GM23248 (cell line): ENCODE data around the gene DDC. TPM values are rescaled to one million over a fixed set of nuclear protein-coding genes. Genes with fewer than 3 reads are reported as not detected.

ENCODE experiments used
- DNase-seq: peaks from one replicate; pipeline ENCODE4 v3.0.0-alpha.2; 2015
- H2AFZ ChIP-seq: fragments of 200-600 bp; sonication (generic); 2 replicates; pipeline ENCODE4 v1.6.1; 2016; ENCODE audit warnings: antibody characterized with exemption
- H3F3A ChIP-seq: fragments of 200-600 bp; sonication (generic); 2 replicates; pipeline ENCODE4 v1.6.1; 2016; ENCODE audit warnings: mild to moderate bottlenecking, antibody characterized with exemption, mixed run types; ENCODE audit not compliant: insufficient read depth
- H3K27ac ChIP-seq: fragments of 200-600 bp; sonication (generic); 2 replicates; pipeline ENCODE4 v1.5.1; 2016; ENCODE audit warnings: mild to moderate bottlenecking
- H3K27me3 ChIP-seq: fragments of 200-600 bp; sonication (generic); replicated peaks from 2 replicates; pipeline ENCODE4 v1.6.1; 2016; ENCODE audit warnings: mild to moderate bottlenecking; ENCODE audit not compliant: insufficient read depth
- H3K36me3 ChIP-seq: fragments of 200-600 bp; sonication (generic); 2 replicates; pipeline ENCODE4 v1.6.1; 2016; ENCODE audit warnings: low read depth, mild to moderate bottlenecking
- H3K4me1 ChIP-seq: fragments of 200-600 bp; sonication (generic); 2 replicates; pipeline ENCODE4 v1.6.1; 2016; ENCODE audit warnings: mild to moderate bottlenecking; ENCODE audit not compliant: insufficient read depth
- H3K4me2 ChIP-seq: fragments of 200-600 bp; sonication (generic); one replicate; pipeline ENCODE4 v1.6.1; 2016; ENCODE audit warnings: mild to moderate bottlenecking; ENCODE audit not compliant: unreplicated experiment
- H3K4me3 ChIP-seq: fragments of 200-600 bp; sonication (generic); 2 replicates; pipeline ENCODE4 v1.5.1; 2016; ENCODE audit warnings: mild to moderate bottlenecking
- H3K79me2 ChIP-seq: fragments of 200-600 bp; sonication (generic); 2 replicates; pipeline ENCODE4 v1.6.1; 2016; ENCODE audit warnings: mild to moderate bottlenecking; ENCODE audit not compliant: insufficient read depth
- H3K9ac ChIP-seq: fragments of 200-600 bp; sonication (generic); 2 replicates; pipeline ENCODE4 v1.6.1; 2016; ENCODE audit warnings: mild to moderate bottlenecking
- H3K9me2 ChIP-seq: fragments of 200-600 bp; sonication (generic); 2 replicates; pipeline ENCODE4 v1.6.1; 2016; ENCODE audit warnings: mixed run types, mild to moderate bottlenecking, moderate library complexity; ENCODE audit not compliant: insufficient read depth
- H3K9me3 ChIP-seq: fragments of 200-600 bp; sonication (generic); one replicate; pipeline ENCODE4 v1.6.1; 2017; ENCODE audit warnings: low read depth
- H4K20me1 ChIP-seq: fragments of 200-600 bp; sonication (generic); 2 replicates; pipeline ENCODE4 v1.6.0; 2016; ENCODE audit not compliant: insufficient read depth
- EZH2 ChIP-seq: fragments of 200-600 bp; sonication (generic); IDR thresholded peaks from 2 replicates; pipeline ENCODE4 v1.6.1; 2018; ENCODE audit warnings: antibody characterized with exemption, mild to moderate bottlenecking; ENCODE audit not compliant: insufficient read depth, poor library complexity, severe bottlenecking
- EZH2phosphoT487 ChIP-seq: fragments of 200-600 bp; sonication (generic); IDR thresholded peaks from 2 replicates; pipeline ENCODE4 v1.6.1; 2018; ENCODE audit warnings: antibody characterized with exemption, moderate library complexity, mild to moderate bottlenecking, low read depth; ENCODE audit not compliant: insufficient read depth
- WGBS, 2 experiments: methylation state at CpG; one replicate each; pipeline ENCODE4 v1.1.6; 2015 to 2017; ENCODE audit warnings: low lambda C conversion rate in 2 of 2, low coverage in 1 of 2; ENCODE audit errors: missing lambda C conversion rate in 2 of 2; 5-methylcytosine and 5-hydroxymethylcytosine counted together
- in situ Hi-C: fragments of 300-500 bp; cut with MboI; formaldehyde crosslinking; loops from 2 replicates; pipeline ENCODE4 v1.15.0; 2020
- polyA plus RNA-seq: library from polyadenylated mRNA; unstranded; fragments of >200 nt; fragmentation: Nextera tagmentation; extraction: Ambion mirVana; gene quantifications from 2 replicates; pipeline ENCODE4 v1.2.1, GENCODE V29; 2016
- total RNA-seq: library from RNA; depleted of rRNA; stranded (reverse); fragments of >200 nt; shearing (Covaris generic); gene quantifications from 2 replicates; pipeline ENCODE4 v1.2.3, GENCODE V29; 2014; rRNA removed

DDC gene
- not detected in 2 replicates for total RNA-seq
- not detected in 2 replicates for polyA plus RNA-seq

- no peak for DNase-seq
Observed at GRCh38 chr7:50564640-50565558, at the start of gene DDC. Gene DDC, minus strand, starts transcription at chr7:50565405. Its CDS starts 21,320 bp downstream, at chr7:50544085.

GRCh38 chr7:50613473-50613872 lies 48.3 kb upstream of the DDC start:
- Histone ChIP-seq H3K9me2 (no peaks in the 10 kb centered on the region), H3K9me3 (no peaks in the 10 kb centered on the region), H4K20me1 (no peaks in the 10 kb centered on the region; the same call in 1 of the 2 replicates), H3F3A (peaks cover 15% of the 10 kb centered on the region; the same call in 1 of the 2 replicates), H3K27me3 (no peaks in the 10 kb centered on the region), H3K36me3 (peaks cover 32% of the 10 kb centered on the region; the same call in 1 of the 2 replicates), H3K4me1 (peaks cover 6% of the 10 kb centered on the region), H3K27ac (no peak overlapping the region), H3K9ac (no peak overlapping the region), H3K4me3 (no peak overlapping the region), H3K4me2 (no peak overlapping the region), H2AFZ (no peak overlapping the region), H3K79me2 (no peaks in the 10 kb centered on the region)
- in situ Hi-C loops = no loop called here
- WGBS, 2 experiments = 89 to 90% methylated on average over 8 of the region's 8 CpGs
- DNase-seq = no peak
- no peak for TF ChIP-seq EZH2
- no peak for TF ChIP-seq EZH2phosphoT487

More at GRCh38 chr7:50564640-50565558, at the start of gene DDC:
- 29 to 30% methylated on average over 8 of the region's 8 CpGs for WGBS, 2 experiments
- no peaks in the 10 kb centered on the region for H3K9me3 ChIP-seq
- H3K27me3 ChIP-seq = peaks cover 20% of the 10 kb centered on the region
- no peaks in the 10 kb centered on the region for H3K4me1 ChIP-seq
- H3K9me2 ChIP-seq = no peaks in the 10 kb centered on the region
- no peak within 1 kb of the TSS for H2AFZ ChIP-seq
- in situ Hi-C loops = no loop called here
- no peak within 1 kb of the TSS for H3K27ac ChIP-seq
- H3K36me3 ChIP-seq = no peaks in the 10 kb centered on the region
- no peaks in the 10 kb centered on the region for H4K20me1 ChIP-seq
- H3K4me2 ChIP-seq = no peak within 1 kb of the TSS
- H3K79me2 ChIP-seq = no peaks in the 10 kb centered on the region
- no peak within 1 kb of the TSS for H3K9ac ChIP-seq
- H3F3A ChIP-seq = no peaks in the 10 kb centered on the region
- TF ChIP-seq EZH2 (no peak), EZH2phosphoT487 (no peak)
- no peak within 1 kb of the TSS for H3K4me3 ChIP-seq

- no peaks in the 10 kb centered on the region; the same call in 1 of the 2 replicates for H4K20me1 ChIP-seq
- no peak overlapping the region for H3K4me3 ChIP-seq
- no peaks in the 10 kb centered on the region for H3K79me2 ChIP-seq
- no peak overlapping the region for H2AFZ ChIP-seq
- H3F3A ChIP-seq = peaks cover 15% of the 10 kb centered on the region; the same call in 1 of the 2 replicates
- no peaks in the 10 kb centered on the region for H3K9me2 ChIP-seq
- no peak overlapping the region for H3K4me2 ChIP-seq
- WGBS, 2 experiments = 93 to 94% methylated on average over 5 of the region's 5 CpGs
- no peak for DNase-seq
- peaks cover 6% of the 10 kb centered on the region for H3K4me1 ChIP-seq
- H3K27ac ChIP-seq = no peak overlapping the region
- TF ChIP-seq EZH2phosphoT487 (no peak), EZH2 (no peak)
- in situ Hi-C loops = no loop called here
- peaks cover 29% of the 10 kb centered on the region; the same call in 1 of the 2 replicates for H3K36me3 ChIP-seq
- no peaks in the 10 kb centered on the region for H3K27me3 ChIP-seq
- no peaks in the 10 kb centered on the region for H3K9me3 ChIP-seq
- no peak overlapping the region for H3K9ac ChIP-seq
Observed at GRCh38 chr7:50612704-50613103, 47.5 kb upstream of the DDC start.

- DNase-seq = peak; percentile 76
- no peaks in the 10 kb centered on the region; the same call in 1 of the 2 replicates for H4K20me1 ChIP-seq
- in situ Hi-C loops = no loop called here
Observed at GRCh38 chr7:50610521-50611277, 45.5 kb upstream of the DDC start.

More at GRCh38 chr7:50610521-50611277, 45.5 kb upstream of the DDC start:
- H3K9ac ChIP-seq = no peak overlapping the region
- H3K9me3 ChIP-seq = no peaks in the 10 kb centered on the region
- H3K79me2 ChIP-seq = no peaks in the 10 kb centered on the region
- H3K4me1 ChIP-seq = peaks cover 8% of the 10 kb centered on the region
- H2AFZ ChIP-seq = no peak overlapping the region
- WGBS, 2 experiments = 32 to 35% methylated on average over 6 of the region's 6 CpGs
- peaks cover 31% of the 10 kb centered on the region; the same call in 1 of the 2 replicates for H3K36me3 ChIP-seq
- H3K9me2 ChIP-seq = no peaks in the 10 kb centered on the region
- TF ChIP-seq EZH2 (no peak), EZH2phosphoT487 (no peak)
- H3K27ac ChIP-seq = no peak overlapping the region
- peak overlapping the region; percentile 27 for H3K4me2 ChIP-seq
- no peaks in the 10 kb centered on the region for H3K27me3 ChIP-seq
- no peak overlapping the region for H3K4me3 ChIP-seq
- H3F3A ChIP-seq = peaks cover 15% of the 10 kb centered on the region; the same call in 1 of the 2 replicates
